Subcutaneous adipose tissue (tissue), 4 donors: ENCODE results near the gene KCNC3. TPM values are rescaled to one million over a fixed set of nuclear protein-coding genes. Genes with fewer than 3 reads are reported as not detected.

Source experiments
- CTCF ChIP-seq: fragments of 450-650 bp; IDR thresholded peaks from one replicate; pipeline ENCODE4 v1.5.1; 2016; ENCODE audit warnings: low read depth, mild to moderate bottlenecking, control low read depth, antibody characterized with exemption, moderate library complexity
- total RNA-seq, 4 donors: library from RNA; depleted of rRNA; stranded (reverse); fragments of >200 nt; gene quantifications; one replicate each; pipeline ENCODE4 v1.1.0, GENCODE V29; 2016

Gene KCNC3
- total RNA-seq, 4 donors from 2014 or later: 0.16 to 0.75 (median 0.28) TPM

GRCh38 chr19:50359328-50359818, 30.2 kb upstream of the KCNC3 start:
- no peak for TF ChIP-seq CTCF

GRCh38 chr19:50358483-50359327, 29.5 kb upstream of the KCNC3 start:
- no peak for TF ChIP-seq CTCF

- no peak for TF ChIP-seq CTCF
Measured at GRCh38 chr19:50357178-50358100, 28.3 kb upstream of the KCNC3 start.

GRCh38 chr19:50356691-50357177, 27.6 kb upstream of the KCNC3 start:
- TF ChIP-seq CTCF: no peak

- no peak for TF ChIP-seq CTCF
Measured at GRCh38 chr19:50352242-50352641, 23.1 kb upstream of the KCNC3 start.

GRCh38 chr19:50349277-50350057, 20.3 kb upstream of the KCNC3 start:
- TF ChIP-seq CTCF: no peak
